T-cell (primary cell): ENCODE measurements around the gene FADS1. TPM values are rescaled to one million over a fixed set of nuclear protein-coding genes. Genes with fewer than 3 reads are reported as not detected.

Experiments
- ATAC-seq, 4 experiments: fragments of 200-7000 bp in 3 of 4; fragments of 150-1000 bp in 1 of 4; cut with Tn5 transposase; replicated peaks in 1 of 4; 1 replicate in 3 of 4; 2 replicates in 1 of 4; pipeline ENCODE4 v1.10.0; 2021; ENCODE audit warnings: moderate library complexity in 3 of 4, mild to moderate bottlenecking in 2 of 4, moderate number of reproducible peaks in 1 of 4
- CTCF ChIA-PET, 2 donors: fragments of 300-600 bp; sonication (Branson Sonifier 250); formaldehyde crosslinking; loops; one replicate each; lab custom pipeline; 2022; ENCODE audit warnings: antibody characterized with exemption in 2 of 2; lab: Charles Lee
- POLR2A ChIA-PET, 2 donors: fragments of 300-600 bp; sonication (Branson Sonifier 250); formaldehyde crosslinking; loops; one replicate each; lab custom pipeline; 2022; ENCODE audit warnings: antibody characterized with exemption in 2 of 2; lab: Charles Lee
- DNase-seq, 35 experiments: peaks; one replicate each; pipeline versions ENCODE4 v3.0.0 to v3.0.0-alpha.2; 2013 to 2023
- H3K27ac ChIP-seq: one replicate; pipeline ENCODE4 v1.5.1; 2013; ENCODE audit warnings: low read length
- H3K27me3 ChIP-seq, 2 experiments: replicated peaks in 1 of 2; 1 replicate in 1 of 2; 2 replicates in 1 of 2; pipeline versions ENCODE4 v1.6.1 to v1.7.0; 2013; ENCODE audit warnings: low read length in 1 of 2, mixed read lengths in 1 of 2; ENCODE audit not compliant: control insufficient read depth in 2 of 2, insufficient read depth in 2 of 2; ENCODE audit errors: extremely low read depth in 1 of 2
- H3K36me3 ChIP-seq, 2 donors: 1 replicate in 1 of 2; 2 replicates in 1 of 2; pipeline versions ENCODE4 v1.6.1 to v1.7.0; 2013; ENCODE audit warnings: low read length in 1 of 2; ENCODE audit not compliant: control insufficient read depth in 2 of 2, insufficient read depth in 1 of 2; ENCODE audit errors: extremely low read depth in 1 of 2
- H3K4me1 ChIP-seq, 2 experiments: 1 replicate in 1 of 2; 2 replicates in 1 of 2; pipeline versions ENCODE4 v1.6.1 to v1.7.0; 2013; ENCODE audit warnings: low read length in 2 of 2, mixed read lengths in 1 of 2; ENCODE audit not compliant: insufficient read depth in 2 of 2, control insufficient read depth in 1 of 2; ENCODE audit errors: extremely low read depth in 1 of 2
- H3K4me3 ChIP-seq, 2 donors: 1 replicate in 1 of 2; 2 replicates in 1 of 2; pipeline versions ENCODE4 v1.5.1 to v1.7.0; 2013; ENCODE audit warnings: mild to moderate bottlenecking in 2 of 2, low read length in 1 of 2, moderate library complexity in 1 of 2; ENCODE audit not compliant: control insufficient read depth in 1 of 2; ENCODE audit errors: extremely low read depth in 1 of 2
- H3K9me3 ChIP-seq: 2 replicates; pipeline ENCODE4 v1.7.0; 2013
- H3K27ac Mint-ChIP-seq, 2 donors: one replicate each; pipeline ENCODE4 v1.8.0; 2020 to 2021; ENCODE audit warnings: mild to moderate bottlenecking in 2 of 2, mixed read lengths in 2 of 2
- H3K27me3 Mint-ChIP-seq, 2 donors: one replicate each; pipeline ENCODE4 v1.8.0; 2021 to 2022; ENCODE audit warnings: mixed read lengths in 2 of 2
- H3K36me3 Mint-ChIP-seq: one replicate; pipeline ENCODE4 v1.8.0; 2021; ENCODE audit warnings: mixed read lengths
- H3K4me1 Mint-ChIP-seq, 3 donors: one replicate each; pipeline ENCODE4 v1.8.0; 2020 to 2022; ENCODE audit warnings: mixed read lengths in 3 of 3, mild to moderate bottlenecking in 1 of 3
- H3K4me3 Mint-ChIP-seq, 3 donors: one replicate each; pipeline ENCODE4 v1.8.0; 2020 to 2022; ENCODE audit warnings: mild to moderate bottlenecking in 3 of 3, mixed read lengths in 3 of 3, moderate library complexity in 3 of 3
- H3K9me3 Mint-ChIP-seq, 3 donors: one replicate each; pipeline ENCODE4 v1.8.0; 2020 to 2022; ENCODE audit warnings: mixed read lengths in 3 of 3
- WGBS: methylation state at CpG from one replicate; pipeline ENCODE4 v1.1.5; 2013; ENCODE audit warnings: missing lambda C conversion rate; ENCODE audit not compliant: insufficient coverage; 5-methylcytosine and 5-hydroxymethylcytosine counted together
- total RNA-seq, 35 experiments: library from RNA in 6 of 35; stranded (reverse) in 6 of 35; fragments of 120-200 nt in 1 of 35; gene quantifications; one replicate each; pipeline versions ENCODE4 v1.2.1 to v1.2.4 and lab custom pipeline; 2013 to 2026

Gene FADS1
- total RNA-seq, 5 donors from 2014 or later (not counting 1 experiment from before 2014, with no cell fraction given): 1.9 to 8.8 (median 2.9) TPM

- no peaks in the 10 kb centered on the region for H3K9me3 ChIP-seq
- DNase-seq (no peak), ATAC-seq (no peak)
- Mint-ChIP-seq H3K9me3 (no peaks in the 10 kb centered on the region), H3K27ac (no peak overlapping the region), H3K36me3 (no peaks in the 10 kb centered on the region), H3K4me1 (no peaks in the 10 kb centered on the region), H3K4me3 (no peak overlapping the region), H3K27me3 (no peaks in the 10 kb centered on the region)
- no peaks in the 10 kb centered on the region for H3K4me1 ChIP-seq
- no peak overlapping the region for H3K4me3 ChIP-seq
- peaks cover 0 to 11% of the 10 kb centered on the region in 2 donors for H3K36me3 ChIP-seq
- CTCF ChIA-PET: no interaction called here
- POLR2A ChIA-PET: no interaction called here
- WGBS: 82% methylated on average over 5 of the region's 9 CpGs
- no peak overlapping the region for H3K27ac ChIP-seq
- H3K27me3 ChIP-seq: peaks cover 0 to 5% of the 10 kb centered on the region in 2 experiments
Measured at GRCh38 chr11:61861634-61862033, 44.8 kb upstream of the FADS1 start.

- POLR2A ChIA-PET: no interaction called here
- ATAC-seq: no peak
Measured at GRCh38 chr11:61860054-61860903, 43.5 kb upstream of the FADS1 start.

GRCh38 chr11:61855939-61856680, 39.3 kb upstream of the FADS1 start:
- peaks cover 0 to 4% of the 10 kb centered on the region in 2 donors for H3K36me3 ChIP-seq
- Mint-ChIP-seq H3K9me3 (no peaks in the 10 kb centered on the region), H3K27ac (no peak overlapping the region), H3K4me1 (no peaks in the 10 kb centered on the region), H3K27me3 (no peaks in the 10 kb centered on the region), H3K36me3 (no peaks in the 10 kb centered on the region), H3K4me3 (no peak overlapping the region)
- no peaks in the 10 kb centered on the region for H3K9me3 ChIP-seq
- H3K4me3 ChIP-seq: no peak overlapping the region
- ATAC-seq (no peak), DNase-seq (no peak)
- H3K4me1 ChIP-seq: no peaks in the 10 kb centered on the region
- CTCF ChIA-PET: no interaction called here
- no peaks in the 10 kb centered on the region for H3K27me3 ChIP-seq
- 91% methylated on average over 7 of the region's 12 CpGs for WGBS
- H3K27ac ChIP-seq: no peak overlapping the region
- POLR2A ChIA-PET: no interaction called here

More at GRCh38 chr11:61860054-61860903, 43.5 kb upstream of the FADS1 start:
- H3K27me3 ChIP-seq: peaks cover 0 to 1% of the 10 kb centered on the region in 2 experiments
- H3K4me3 Mint-ChIP-seq: no peak overlapping the region
- H3K4me3 ChIP-seq: no peak overlapping the region
- H3K27ac ChIP-seq: no peak overlapping the region
- no peaks in the 10 kb centered on the region for H3K36me3 Mint-ChIP-seq
- CTCF ChIA-PET: no interaction called here
- H3K27ac Mint-ChIP-seq: no peak overlapping the region
- no peaks in the 10 kb centered on the region for H3K4me1 Mint-ChIP-seq
- WGBS: 95% methylated on average over 13 of the region's 16 CpGs
- H3K27me3 Mint-ChIP-seq: no peaks in the 10 kb centered on the region
- no peaks in the 10 kb centered on the region for H3K4me1 ChIP-seq
- H3K9me3 Mint-ChIP-seq: no peaks in the 10 kb centered on the region
- H3K36me3 ChIP-seq: peaks cover 0 to 9% of the 10 kb centered on the region in 2 donors
- no peaks in the 10 kb centered on the region for H3K9me3 ChIP-seq
- no peak for DNase-seq

- ChIA-PET CTCF (interaction anchor here (0.5 to 0.6 kb wide), 2 partner anchors 9 to 467 kb away, joined by 3 to 4 read pairs; no protein-coding TSS in a partner anchor), POLR2A (no interaction called here)
- H3K4me3 Mint-ChIP-seq: no peak overlapping the region
- H3K9me3 Mint-ChIP-seq: no peaks in the 10 kb centered on the region
- WGBS: 90% methylated on average over 10 of the region's 14 CpGs
- no peaks in the 10 kb centered on the region for H3K36me3 Mint-ChIP-seq
- no peaks in the 10 kb centered on the region for H3K4me1 Mint-ChIP-seq
- H3K4me1 ChIP-seq: no peaks in the 10 kb centered on the region
- H3K4me3 ChIP-seq: no peak overlapping the region
- H3K27ac ChIP-seq: no peak overlapping the region
- peaks cover 0 to 6% of the 10 kb centered on the region in 2 donors for H3K36me3 ChIP-seq
- H3K9me3 ChIP-seq: no peaks in the 10 kb centered on the region
- no peak overlapping the region for H3K27ac Mint-ChIP-seq
- no peaks in the 10 kb centered on the region for H3K27me3 Mint-ChIP-seq
- no peaks in the 10 kb centered on the region for H3K27me3 ChIP-seq
- DNase-seq (no peak), ATAC-seq (no peak)
Measured at GRCh38 chr11:61854966-61855714, 38.3 kb upstream of the FADS1 start.

- 94% methylated on average over 12 of the region's 17 CpGs for WGBS
- Histone ChIP-seq H3K9me3 (no peaks in the 10 kb centered on the region), H3K36me3 (peaks cover 0 to 9% of the 10 kb centered on the region in 2 donors), H3K27me3 (no peaks in the 10 kb centered on the region), H3K27ac (no peak overlapping the region), H3K4me3 (no peak overlapping the region), H3K4me1 (no peaks in the 10 kb centered on the region)
- Mint-ChIP-seq H3K9me3 (no peaks in the 10 kb centered on the region), H3K4me1 (no peaks in the 10 kb centered on the region), H3K27me3 (no peaks in the 10 kb centered on the region), H3K36me3 (no peaks in the 10 kb centered on the region), H3K27ac (no peak overlapping the region), H3K4me3 (no peak overlapping the region)
- no peak for DNase-seq
- ChIA-PET POLR2A (no interaction called here), CTCF (interaction anchor here in 1 of 2 donors (0.6 kb wide), 1 partner anchor 468 kb away, joined by 3 read pairs; no protein-coding TSS in a partner anchor)
- ATAC-seq: no peak
Measured at GRCh38 chr11:61854206-61854895, 37.5 kb upstream of the FADS1 start.
